Midbrain (tissue), 1 donor: ENCODE results near the gene MDM4.
"Not testable (repeated sequence)": the region's sequence is repeated elsewhere in the genome, so short reads cannot be mapped to it uniquely, and the experiment has no call there.

Experiments used
- DNase-seq: peaks from one replicate; lab custom pipeline; 2025; lab: John Stamatoyannopoulos, UW

MDM4 gene

DNA sequence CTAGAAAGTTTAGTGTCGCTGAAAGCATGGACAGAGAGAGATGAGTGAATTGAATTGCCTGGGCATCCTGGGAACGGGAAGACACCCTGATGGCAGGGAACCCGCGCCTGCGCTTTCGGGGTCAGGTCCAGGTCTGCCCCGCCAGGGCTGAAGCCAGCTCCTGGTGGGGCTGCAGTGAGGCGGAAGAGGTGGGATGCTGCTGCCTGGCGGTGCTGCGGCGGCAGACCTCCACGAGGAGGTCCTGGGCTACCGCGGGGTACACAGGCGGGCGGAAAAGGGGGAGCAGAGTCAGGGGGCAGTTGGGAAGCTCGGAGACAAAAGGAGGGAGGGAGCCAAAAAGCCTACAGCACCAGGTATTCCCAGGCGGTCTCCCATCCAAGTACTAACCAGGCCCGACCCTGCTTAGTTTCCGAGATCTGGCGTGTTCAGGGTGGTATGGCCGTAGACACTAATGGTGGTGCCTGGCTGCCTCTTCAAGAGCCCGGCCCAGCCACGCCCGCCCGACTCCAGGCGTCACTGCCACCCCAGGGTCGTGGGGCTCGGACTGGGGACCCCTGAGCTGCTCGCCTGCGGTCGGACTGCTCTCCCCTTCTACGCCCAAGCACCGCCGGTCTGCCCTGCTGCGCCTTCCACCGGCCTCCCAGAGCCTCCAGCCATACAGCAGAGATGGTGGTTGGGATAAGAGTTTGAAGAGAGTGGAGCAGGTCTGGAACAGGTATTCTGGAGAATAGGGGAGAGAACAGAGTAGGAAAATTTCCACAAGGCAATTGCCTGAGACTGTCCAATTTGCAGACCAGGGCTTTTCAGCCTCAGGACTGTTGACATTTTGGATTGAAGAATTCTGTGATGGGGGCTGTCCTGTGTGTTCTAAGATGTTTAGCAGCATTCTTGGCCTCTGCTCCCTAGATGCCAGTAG, 46.1 kb downstream of the MDM4 start:
- DNase-seq: no peak

DNA sequence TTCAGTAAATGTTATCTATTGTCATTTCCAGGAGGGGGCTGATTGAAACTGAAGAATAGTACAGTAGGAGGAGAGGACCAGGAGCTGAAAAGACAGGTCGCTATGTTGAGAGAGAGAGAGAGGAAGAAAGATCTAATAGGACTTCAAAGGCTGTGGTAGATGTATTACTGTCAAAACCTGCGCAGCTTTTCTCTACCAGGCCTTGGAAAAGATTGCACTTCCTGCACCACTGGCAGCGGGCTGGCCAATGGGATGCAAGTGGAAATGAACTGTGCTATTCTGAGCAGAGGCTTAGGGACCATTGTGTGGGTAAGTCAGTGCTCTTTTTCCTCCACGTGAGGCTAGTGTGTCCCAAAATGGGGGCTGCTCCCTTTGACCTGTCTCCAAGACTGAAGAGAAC, 47.1 kb downstream of the MDM4 start:
- DNase-seq: no peak

DNA sequence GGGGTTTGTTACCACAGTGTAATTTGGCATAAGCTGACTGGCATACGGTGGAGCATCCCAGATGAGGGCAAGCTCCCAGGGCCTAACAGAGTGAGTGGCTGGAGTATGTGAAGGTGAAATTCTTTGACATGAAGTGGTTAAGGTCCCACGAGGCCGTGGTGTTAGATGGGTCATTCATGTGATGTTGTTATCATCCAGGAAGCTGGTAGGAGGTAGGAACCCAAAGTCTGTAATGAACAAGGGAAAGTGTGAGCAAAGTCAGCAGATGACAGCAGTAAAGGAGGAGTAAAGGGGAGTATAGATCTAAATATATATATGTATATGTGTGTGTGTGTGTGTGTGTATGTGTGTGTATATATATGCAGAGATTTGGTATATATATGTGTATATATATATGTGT, 47.6 kb downstream of the MDM4 start:
- DNase-seq: no peak

DNA sequence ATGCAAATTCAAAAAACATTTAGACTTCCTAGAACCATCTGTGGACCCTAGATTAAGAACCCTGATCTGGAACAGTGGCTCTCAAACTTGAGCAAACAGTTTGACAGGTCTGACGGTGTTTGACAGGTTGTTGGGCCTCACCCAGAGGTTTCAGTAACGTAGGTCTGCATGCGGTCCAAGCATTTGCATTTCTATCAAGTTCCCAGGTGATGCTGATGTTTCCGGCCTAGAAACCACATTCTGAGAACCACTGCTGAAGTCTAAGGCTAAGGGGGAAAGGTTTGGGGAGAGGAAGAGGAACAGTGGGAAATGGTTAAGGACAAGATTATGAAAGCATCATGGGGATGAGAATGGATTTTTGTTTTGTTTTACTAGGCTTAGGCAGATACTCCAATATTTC, 48.6 kb downstream of the MDM4 start:
- no peak for DNase-seq

DNA sequence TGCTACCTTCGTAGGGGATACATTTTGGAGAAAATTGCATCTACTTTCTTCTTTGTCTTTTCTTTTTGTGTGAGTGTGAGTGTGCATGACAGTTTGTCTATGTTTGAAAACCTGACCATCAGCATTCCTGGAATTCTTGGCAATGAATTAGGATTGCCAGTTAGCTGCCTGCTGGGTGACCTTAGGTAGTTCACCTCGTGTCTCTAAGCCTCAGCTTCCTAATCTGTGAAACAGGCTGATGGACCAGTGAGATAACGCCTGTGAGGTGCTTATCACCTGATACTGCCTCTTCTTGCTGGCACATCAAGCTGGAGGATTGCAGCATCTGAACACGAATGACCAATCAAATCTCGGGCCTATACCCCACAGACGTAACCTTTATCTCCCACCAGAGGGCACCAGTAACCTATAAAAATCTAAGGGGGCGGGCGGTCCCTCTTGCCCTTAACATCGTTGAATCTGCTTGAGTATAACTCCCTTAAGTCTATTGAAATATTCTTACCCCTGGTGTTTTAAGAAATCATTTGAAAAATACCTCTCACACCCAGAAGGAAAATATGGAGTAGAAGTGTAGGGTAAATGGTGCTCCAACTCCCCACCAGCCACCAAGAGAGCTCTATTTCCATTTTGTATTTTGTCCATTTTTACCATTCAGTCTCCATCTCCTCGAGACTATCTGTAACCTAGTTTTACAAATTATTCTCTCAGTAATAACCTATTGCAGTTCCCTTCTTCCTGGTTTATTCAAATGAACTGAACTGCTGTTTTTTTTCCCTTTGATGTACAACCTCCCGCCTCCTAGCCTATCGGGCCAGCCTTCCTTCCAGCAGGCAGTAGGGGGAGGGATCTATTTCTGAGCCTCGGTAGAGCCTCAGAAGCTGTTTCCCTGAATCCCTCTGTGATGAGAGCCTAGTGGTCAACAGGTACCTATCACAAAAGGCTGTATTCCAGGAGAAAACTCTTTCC, 49.7 kb downstream of the MDM4 start:
- peak; percentile 78 for DNase-seq

DNA sequence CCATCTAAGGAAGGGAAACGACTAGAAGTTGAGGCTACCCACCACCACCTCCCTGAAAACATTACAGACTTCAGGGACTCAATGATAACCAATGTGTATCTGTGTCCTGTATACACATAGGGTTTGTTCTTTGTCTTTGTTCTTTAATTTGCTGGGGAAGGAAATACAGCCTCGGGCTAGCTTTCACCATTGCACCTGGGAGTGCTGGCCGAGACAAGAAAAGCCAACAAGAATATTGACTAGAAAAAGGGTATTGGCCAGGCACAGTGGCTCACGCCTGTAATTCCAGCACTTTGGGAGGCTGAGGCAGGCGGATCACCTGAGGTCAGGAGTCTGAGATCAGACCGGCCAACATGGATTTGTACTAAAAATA, 50.4 kb downstream of the MDM4 start:
- DNase-seq: no peak

DNA sequence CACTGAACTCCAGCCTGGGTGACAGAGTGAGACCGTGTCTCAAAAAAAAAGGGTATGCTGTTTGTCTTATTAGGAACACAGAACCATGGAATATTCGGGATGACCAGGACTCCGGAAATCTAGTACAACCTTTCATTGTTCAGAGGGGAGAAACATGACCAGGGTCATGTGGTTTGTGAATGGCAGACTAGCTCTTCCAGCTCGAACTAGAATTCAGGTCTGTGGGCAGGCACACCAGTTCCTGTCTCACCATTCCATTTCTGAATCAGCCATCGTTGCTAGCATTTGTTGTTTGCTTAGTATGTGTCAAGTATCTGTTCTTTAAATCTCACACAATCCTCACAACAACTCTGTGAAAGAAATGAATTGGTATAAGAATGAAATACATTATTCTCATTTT, 50.9 kb downstream of the MDM4 start:
- no peak for DNase-seq

DNA sequence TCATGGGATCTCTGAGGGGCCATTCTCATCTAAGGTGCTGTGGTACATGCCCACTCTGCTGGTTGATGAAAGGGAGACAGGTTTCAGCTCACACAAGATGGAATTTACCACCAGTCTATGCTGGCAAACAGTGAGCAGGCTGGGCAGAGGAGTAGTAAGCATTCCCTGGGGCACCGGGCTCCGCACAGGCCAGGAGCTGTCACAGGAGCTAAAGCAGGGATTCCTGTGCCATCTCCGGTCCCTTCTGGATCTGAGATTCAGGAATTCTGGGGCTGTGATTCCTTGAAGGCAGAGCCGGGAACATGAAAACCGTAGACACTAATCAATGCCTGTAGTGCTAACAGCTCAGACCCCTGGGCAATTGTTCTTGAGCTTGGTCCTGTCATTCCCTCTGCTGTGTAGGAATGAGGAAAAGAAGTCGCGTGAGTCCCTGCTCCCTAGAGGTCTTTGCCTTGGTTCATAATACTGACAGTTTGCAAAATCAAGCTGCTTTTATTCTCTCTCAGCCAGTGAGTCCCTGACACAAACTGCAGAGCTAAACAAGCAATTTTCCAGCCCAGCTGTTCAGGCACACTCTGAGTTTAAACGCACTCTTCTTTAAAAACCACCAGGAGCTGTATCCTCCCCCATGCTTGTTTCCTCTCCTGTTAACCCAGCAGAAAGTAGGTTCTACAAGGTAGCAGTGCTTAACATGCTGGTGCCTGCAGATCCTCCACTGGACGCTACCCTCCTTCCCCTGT, 52.5 kb downstream of the MDM4 start:
- no peak for DNase-seq

DNA sequence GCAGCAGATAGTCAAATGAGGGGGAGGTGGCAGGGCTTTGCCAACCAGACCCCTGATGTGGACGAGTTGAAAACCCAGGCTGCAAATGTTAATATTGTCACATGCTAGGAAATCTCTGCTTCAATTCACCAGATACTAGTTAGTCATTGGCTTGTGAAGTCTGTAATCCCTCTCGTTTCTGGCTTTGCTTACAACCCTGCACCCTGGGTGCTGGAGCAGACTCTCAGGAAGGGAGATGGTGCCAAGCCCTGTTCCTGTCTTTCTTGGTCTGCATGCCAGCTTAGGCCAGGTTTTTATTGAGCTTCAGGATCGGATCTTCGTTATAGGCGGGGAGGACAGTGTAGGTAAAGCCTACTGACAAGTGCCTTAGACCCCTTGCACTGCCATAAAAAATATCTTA, 53.3 kb downstream of the MDM4 start:
- DNase-seq: no peak

DNA sequence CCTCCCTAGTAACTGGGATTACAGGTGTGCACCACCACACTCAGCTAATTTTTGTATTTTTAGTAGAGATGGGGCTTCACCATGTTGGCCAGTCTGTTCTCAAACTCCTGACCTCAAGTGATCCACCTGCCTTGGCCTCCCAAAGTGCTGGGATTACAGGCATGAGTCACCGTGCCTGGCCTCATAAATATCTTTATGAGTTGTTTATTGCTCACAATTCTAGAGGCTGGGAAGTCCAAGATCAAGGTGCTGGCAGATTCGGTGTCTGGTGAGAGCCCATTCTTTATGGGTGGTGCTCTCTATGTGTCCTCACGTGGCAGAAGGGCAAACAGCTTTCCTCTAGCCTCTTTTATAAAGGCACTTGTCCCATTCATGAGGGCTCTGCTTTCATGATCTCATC, 53.8 kb downstream of the MDM4 start:
- not testable (repeated sequence) for DNase-seq

DNA sequence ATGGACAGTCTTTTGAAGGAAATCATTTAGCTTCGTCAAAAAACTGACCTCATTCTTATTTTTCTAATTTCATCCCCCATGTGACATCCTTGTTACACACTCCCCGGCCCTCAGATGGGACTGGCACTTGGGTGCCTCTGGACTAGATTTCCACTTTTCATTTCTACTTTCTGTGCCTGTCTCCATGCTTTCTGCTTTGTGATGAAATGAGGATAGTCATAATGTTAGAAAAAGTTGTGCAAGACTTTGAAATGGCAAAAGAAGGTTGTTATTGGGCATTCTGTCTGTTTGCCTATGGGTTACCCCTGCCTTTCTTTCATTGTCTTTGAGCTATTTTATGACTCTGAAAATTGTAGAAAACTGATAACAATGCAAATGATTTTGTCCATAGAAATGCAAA, 54.9 kb downstream of the MDM4 start:
- DNase-seq: no peak

DNA sequence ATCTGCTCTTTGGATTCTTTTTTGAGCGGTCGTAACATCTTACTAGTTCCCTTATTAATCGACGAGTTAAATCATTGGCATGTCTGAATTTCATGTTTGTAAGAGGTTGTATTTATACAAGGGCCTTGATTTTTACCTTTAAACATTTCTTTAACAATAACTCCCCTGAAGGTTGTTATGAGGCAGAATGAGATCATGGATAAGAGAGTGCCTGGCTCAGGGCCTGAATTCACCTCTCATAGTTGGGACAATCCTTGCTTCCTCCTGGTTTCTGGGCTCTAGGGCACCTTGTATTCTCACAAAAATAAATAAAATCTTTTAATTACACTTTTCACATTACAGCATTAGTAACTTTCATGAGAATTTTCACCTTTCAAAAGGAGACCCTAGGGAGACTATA, 55.4 kb downstream of the MDM4 start:
- DNase-seq: no peak

DNA sequence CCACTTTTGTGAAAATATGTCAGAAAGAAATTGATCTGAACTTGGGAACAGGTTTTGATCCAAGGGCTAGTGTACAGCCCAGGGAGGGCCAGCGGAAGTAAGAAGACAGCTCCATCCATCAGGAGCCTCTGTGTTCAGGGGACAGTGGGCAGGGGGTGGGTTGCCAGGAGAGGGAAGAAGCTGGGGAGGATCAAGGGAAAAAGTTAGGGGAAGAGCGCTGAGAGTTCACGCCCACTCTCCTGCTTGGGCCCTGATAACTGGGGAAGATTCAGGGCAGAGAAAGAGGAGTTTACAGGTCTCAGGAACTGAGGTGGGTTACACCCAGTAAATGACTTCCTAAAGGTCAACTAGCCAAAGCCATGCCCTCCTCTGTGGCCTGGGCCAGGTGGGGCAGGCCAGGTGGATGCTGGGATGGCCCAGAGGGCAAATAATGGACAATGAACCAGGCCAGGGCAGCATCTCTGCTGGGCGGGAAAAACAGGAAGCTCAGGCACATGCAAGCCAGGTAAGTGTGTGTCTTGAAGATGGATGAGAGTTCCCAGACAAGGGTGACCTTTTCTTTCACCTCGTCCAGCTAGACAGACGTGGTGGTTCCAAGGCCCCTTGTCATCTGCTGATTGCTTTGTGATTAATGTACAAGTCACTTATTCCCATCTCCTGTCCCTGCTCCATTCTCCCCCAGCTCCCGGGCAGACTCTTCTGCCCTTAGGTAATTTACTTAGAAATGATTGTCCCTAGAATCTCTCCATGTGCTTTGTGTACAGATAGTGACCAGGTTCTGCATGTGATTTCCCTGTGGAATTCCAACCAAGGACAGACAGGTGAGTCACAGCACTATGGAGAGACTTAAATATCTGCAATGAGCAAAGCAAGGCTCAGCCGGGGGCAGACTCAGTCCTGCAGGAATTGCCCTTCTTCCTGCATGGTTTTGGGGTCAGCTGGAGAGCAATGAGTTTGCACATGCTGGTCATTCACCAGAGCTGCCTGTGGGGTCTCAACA, 57.0 kb downstream of the MDM4 start:
- no peak for DNase-seq

DNA sequence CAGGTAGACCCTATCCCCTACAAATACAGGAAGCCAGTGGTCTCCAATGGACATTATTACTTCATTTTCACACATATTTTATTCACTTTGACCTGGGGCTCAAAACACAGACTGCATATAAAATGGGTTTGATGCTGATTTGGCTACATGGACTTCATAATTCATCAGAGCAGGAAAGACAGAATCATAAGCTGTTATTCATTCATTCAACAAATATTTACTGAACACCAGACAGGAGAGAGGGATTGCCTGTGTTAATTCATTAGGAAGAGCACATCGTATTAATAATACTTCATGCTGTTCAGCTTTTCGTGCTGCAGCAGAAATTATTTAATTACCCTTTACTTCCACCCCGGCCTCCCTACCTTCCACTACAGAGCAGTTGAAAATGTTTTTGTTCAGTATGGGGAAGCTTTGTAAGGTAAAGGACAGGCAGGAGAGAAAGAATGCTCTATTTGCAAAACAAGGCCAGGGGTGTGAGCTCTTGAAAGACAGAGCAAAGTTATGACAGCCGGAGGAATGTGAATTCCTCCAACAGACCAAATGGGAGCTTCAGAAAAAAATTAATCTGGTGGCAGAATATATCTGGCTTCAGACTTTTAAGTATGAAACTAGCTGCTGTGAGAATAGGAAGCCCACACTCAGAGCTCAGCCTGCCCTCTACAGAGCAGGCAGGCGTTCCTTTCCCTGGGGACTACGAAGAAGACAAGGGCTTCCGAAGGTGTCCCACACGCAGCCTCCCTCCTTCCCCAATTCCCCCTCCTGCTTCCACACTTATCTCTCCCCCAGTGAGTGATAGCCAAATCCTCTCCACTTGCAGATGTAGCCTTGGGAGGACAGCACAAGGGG, 58.0 kb downstream of the MDM4 start:
- DNase-seq: no peak

DNA sequence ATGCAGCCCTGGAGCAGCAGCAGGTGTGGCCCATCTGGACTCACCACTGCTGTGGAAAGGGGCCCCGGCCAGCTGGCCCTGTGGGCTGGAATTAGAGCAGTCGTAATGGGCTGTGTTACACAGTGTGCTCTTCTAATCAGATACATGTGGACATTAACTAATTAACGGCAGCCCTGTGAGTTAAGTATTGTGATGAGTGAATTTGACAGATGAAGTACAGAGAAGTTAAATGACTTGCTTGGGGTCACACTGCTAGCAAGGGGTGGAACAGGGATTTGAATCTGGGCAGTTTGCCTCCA, 58.6 kb downstream of the MDM4 start:
- DNase-seq: no peak

DNA sequence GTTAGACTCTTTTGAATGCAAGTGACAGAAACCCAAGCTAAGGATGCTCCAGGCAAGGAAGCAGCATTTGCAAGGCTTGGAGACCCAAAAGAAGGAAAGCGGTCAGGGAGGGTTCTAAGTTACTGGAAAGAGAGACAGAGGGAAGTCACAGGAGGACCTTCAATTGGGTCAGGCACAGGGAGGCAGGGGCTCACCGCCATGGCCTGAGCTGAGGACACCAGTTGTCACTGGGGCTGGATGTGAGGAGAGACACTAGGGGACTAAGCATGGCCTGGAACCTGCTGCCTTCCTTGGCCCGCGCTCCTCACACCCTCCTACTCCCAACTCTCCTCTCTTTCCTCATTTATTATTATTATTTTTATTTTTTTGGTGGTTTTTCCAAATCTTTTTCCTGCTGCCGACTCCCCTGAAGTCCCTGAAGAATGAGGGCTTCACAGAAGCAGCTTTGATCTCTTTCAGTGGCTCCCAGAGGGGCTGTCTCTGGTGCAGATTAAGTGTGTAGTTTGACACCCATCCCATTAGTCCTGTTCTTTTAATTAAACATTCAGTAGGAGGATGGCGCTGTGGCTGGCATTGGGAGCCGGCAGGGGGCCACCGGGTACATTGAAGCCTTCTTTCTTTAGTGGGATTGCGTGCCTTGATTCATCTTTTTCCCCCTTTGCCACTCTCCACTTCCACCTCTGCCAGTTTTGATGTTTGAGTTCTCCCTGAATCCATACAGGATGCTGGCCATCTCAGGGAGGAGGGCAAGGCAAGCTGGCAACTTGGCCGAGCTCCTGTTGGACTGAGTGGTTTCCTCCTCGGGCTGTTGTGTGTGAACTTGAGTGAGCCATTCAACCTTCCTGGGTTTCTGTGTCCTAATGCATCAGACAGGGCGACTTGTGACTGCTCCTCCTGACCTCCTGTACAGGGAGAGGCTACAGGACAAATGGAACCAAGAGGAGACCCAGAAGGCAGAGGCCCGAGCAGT, 59.3 kb downstream of the MDM4 start:
- DNase-seq: no peak

DNA sequence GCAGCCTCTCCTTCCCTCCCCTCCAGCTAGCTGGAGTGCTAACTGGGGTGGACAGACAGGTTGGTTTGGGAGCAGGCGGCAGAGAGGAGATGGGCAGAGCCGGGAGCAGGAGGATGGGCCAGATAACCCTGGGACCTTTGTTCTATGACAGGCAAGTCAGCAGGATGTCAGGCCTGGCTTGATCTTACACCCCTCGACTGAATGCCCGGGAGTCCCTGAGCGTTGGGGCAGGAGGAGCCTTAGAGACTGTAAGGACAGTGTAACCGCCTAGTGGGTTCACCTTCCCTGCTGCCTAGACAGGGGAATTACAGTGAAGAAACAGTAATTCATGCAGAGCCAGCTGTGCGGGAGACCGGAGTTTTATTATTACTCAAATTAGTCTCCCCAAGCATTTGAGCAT, 60.2 kb downstream of the MDM4 start:
- no peak for DNase-seq

DNA sequence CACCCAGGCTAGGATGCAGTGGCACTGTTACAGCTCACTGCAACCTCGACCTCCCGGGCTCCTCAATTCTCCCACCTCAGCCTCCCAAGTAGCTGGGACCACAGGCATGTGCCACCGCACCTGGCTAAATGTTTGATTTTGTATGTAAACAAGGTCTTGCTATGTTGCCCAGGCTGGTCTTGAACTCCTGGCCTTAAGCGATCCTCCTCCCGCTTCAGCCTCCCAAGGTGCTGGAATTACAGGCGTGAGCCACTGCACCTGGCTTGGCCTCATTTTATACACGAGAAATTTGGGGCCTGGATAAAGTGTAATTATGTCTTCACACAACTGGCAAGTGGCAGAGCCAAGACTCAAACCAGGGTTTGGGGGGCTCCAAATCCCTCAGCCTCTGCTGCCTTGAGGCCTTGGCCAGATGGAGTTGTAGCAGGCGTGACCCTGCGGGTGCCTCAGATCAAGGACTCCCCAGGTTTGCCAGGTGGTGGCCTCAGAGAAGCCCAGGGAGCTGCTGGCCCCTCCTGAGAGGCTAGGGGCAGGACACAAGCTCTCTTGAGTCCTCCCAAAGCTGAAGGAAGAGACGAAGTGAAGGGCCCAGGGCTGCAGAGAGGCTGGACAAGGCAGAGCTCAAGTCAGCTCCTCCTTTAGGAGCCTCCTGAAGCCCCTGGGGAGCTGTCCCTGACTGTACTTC, 61.7 kb downstream of the MDM4 start:
- no peak for DNase-seq
